Hepatocyte (in vitro differentiated cells): Measurements from ENCODE around the gene TASP1. TPM values are rescaled to one million over a fixed set of nuclear protein-coding genes. Genes with fewer than 3 reads are reported as not detected.
"Not testable (repeated sequence)": the region's sequence is repeated elsewhere in the genome, so short reads cannot be mapped to it uniquely, and the experiment has no call there.

ENCODE experiments used
- DNase-seq: peaks from one replicate; pipeline ENCODE4 v3.0.0-alpha.2; 2016; ENCODE audit warnings: low spot score
- H2AFZ ChIP-seq: fragments of 200-600 bp; sonication (generic); 2 replicates; pipeline ENCODE4 v1.6.0; 2016; ENCODE audit warnings: antibody characterized with exemption, mild to moderate bottlenecking
- H3K27ac ChIP-seq: fragments of 200-600 bp; sonication (generic); 2 replicates; pipeline ENCODE4 v1.5.1; 2016; ENCODE audit warnings: mild to moderate bottlenecking
- H3K27me3 ChIP-seq: fragments of 200-600 bp; sonication (generic); 2 replicates; pipeline ENCODE4 v1.6.1; 2016
- H3K36me3 ChIP-seq: fragments of 200-600 bp; sonication (generic); replicated peaks from 2 replicates; pipeline ENCODE4 v1.5.1; 2016; ENCODE audit warnings: low read depth; ENCODE audit not compliant: insufficient read depth
- H3K4me1 ChIP-seq: fragments of 200-600 bp; sonication (generic); 2 replicates; pipeline ENCODE4 v1.5.1; 2016; ENCODE audit warnings: mild to moderate bottlenecking, moderate library complexity; ENCODE audit not compliant: insufficient read depth
- H3K4me2 ChIP-seq: fragments of 200-600 bp; sonication (generic); 2 replicates; pipeline ENCODE4 v1.6.0; 2016
- H3K4me3 ChIP-seq: fragments of 200-600 bp; sonication (generic); 2 replicates; pipeline ENCODE4 v1.5.1; 2016; ENCODE audit warnings: mild to moderate bottlenecking
- H3K79me2 ChIP-seq: fragments of 200-600 bp; sonication (generic); 2 replicates; pipeline ENCODE4 v1.6.0; 2017; ENCODE audit warnings: mild to moderate bottlenecking
- H3K9me2 ChIP-seq: fragments of 200-600 bp; sonication (generic); replicated peaks from 2 replicates; pipeline ENCODE4 v1.6.0; 2017; ENCODE audit warnings: mild to moderate bottlenecking; ENCODE audit not compliant: insufficient read depth
- H3K9me3 ChIP-seq: fragments of 200-600 bp; sonication (generic); 2 replicates; pipeline ENCODE4 v1.5.1; 2016; ENCODE audit warnings: low read depth, mild to moderate bottlenecking
- H4K20me1 ChIP-seq: fragments of 200-600 bp; sonication (generic); 2 replicates; pipeline ENCODE4 v1.6.0; 2016; ENCODE audit warnings: mild to moderate bottlenecking; ENCODE audit not compliant: insufficient read depth, poor library complexity, severe bottlenecking
- CTCF ChIP-seq: fragments of 200-600 bp; sonication (generic); IDR thresholded peaks from 2 replicates; pipeline ENCODE4 v1.5.1; 2016; ENCODE audit warnings: antibody characterized with exemption, mild to moderate bottlenecking; ENCODE audit not compliant: poor library complexity
- EZH2 ChIP-seq: fragments of 200-600 bp; sonication (generic); IDR thresholded peaks from 2 replicates; pipeline ENCODE4 v1.6.1; 2016; ENCODE audit warnings: antibody characterized with exemption, mild to moderate bottlenecking, borderline replicate concordance
- EZH2phosphoT487 ChIP-seq: fragments of 200-600 bp; sonication (generic); IDR thresholded peaks from one replicate; pipeline ENCODE4 v1.6.1; 2018; ENCODE audit warnings: antibody characterized with exemption, mild to moderate bottlenecking, low read depth, moderate library complexity; ENCODE audit not compliant: unreplicated experiment, severe bottlenecking
- WGBS: methylation state at CpG from one replicate; pipeline ENCODE4 v1.1.6; 2016; ENCODE audit warnings: low lambda C conversion rate; ENCODE audit errors: missing lambda C conversion rate; 5-methylcytosine and 5-hydroxymethylcytosine counted together
- polyA plus RNA-seq: library from polyadenylated mRNA; unstranded; fragments of >200 nt; fragmentation: Nextera tagmentation; extraction: Ambion mirVana; gene quantifications from 2 replicates; pipeline ENCODE4 v1.2.1, GENCODE V29; 2016
- total RNA-seq: library from RNA; depleted of rRNA; stranded (reverse); fragments of >200 nt; gene quantifications from 2 replicates; pipeline ENCODE4 v1.2.3, GENCODE V29; 2014

TASP1 gene
- total and polyA plus RNA-seq, 2 experiments from 2014 or later = 11.1 to 12.9 TPM

- no peaks in the 10 kb centered on the region for H4K20me1 ChIP-seq
- H3K27ac ChIP-seq = peak overlapping the region; percentile 77
- 2% methylated on average over 6 of the region's 7 CpGs for WGBS
- no peaks in the 10 kb centered on the region for H3K27me3 ChIP-seq
- H3K9me2 ChIP-seq = no peaks in the 10 kb centered on the region
- H3K4me1 ChIP-seq = no peaks in the 10 kb centered on the region
- H2AFZ ChIP-seq = peak overlapping the region; percentile 49
- H3K79me2 ChIP-seq = peaks cover 46% of the 10 kb centered on the region
- DNase-seq = no peak
- H3K9me3 ChIP-seq = no peaks in the 10 kb centered on the region
- H3K4me3 ChIP-seq = peak overlapping the region; percentile 68
- H3K36me3 ChIP-seq = no peaks in the 10 kb centered on the region
- H3K4me2 ChIP-seq = peak overlapping the region; percentile 74
- no peak for TF ChIP-seq EZH2phosphoT487
- TF ChIP-seq CTCF = no peak
- no peak for TF ChIP-seq EZH2
These were observed 603 bp downstream of the TASP1 start for GRCh38 chr20:13638162-13638495.

GRCh38 chr20:13632431-13632830, 6.3 kb downstream of the TASP1 start:
- TF ChIP-seq EZH2 (no peak), EZH2phosphoT487 (no peak), CTCF (no peak)
- Histone ChIP-seq H2AFZ (no peak overlapping the region), H3K4me3 (no peak overlapping the region), H3K79me2 (peaks cover 73% of the 10 kb centered on the region), H3K4me2 (no peak overlapping the region), H4K20me1 (no peaks in the 10 kb centered on the region), H3K9me3 (no peaks in the 10 kb centered on the region), H3K27me3 (no peaks in the 10 kb centered on the region), H3K4me1 (no peaks in the 10 kb centered on the region), H3K36me3 (no peaks in the 10 kb centered on the region), H3K27ac (no peak overlapping the region), H3K9me2 (no peaks in the 10 kb centered on the region)
- 97% methylated on average over 1 of the region's 1 CpG for WGBS
- DNase-seq = no peak

GRCh38 chr20:13627525-13627924, 11.2 kb downstream of the TASP1 start:
- peak overlapping the region; percentile 68 for H3K27ac ChIP-seq
- not testable (repeated sequence) for H3K9me3 ChIP-seq
- DNase-seq = peak; percentile 28

GRCh38 chr20:13626724-13627123, 12.0 kb downstream of the TASP1 start:
- Histone ChIP-seq H3K36me3 (no peaks in the 10 kb centered on the region), H2AFZ (no peak overlapping the region), H3K79me2 (peaks cover 23% of the 10 kb centered on the region), H3K27ac (no peak overlapping the region), H3K4me3 (no peak overlapping the region), H3K9me3 (no peaks in the 10 kb centered on the region), H3K9me2 (no peaks in the 10 kb centered on the region), H3K27me3 (no peaks in the 10 kb centered on the region), H3K4me2 (no peak overlapping the region), H4K20me1 (no peaks in the 10 kb centered on the region), H3K4me1 (no peaks in the 10 kb centered on the region)
- no peak for TF ChIP-seq EZH2
- WGBS = 53% methylated on average over 1 of the region's 1 CpG
- no peak for DNase-seq

More at GRCh38 chr20:13627525-13627924, 11.2 kb downstream of the TASP1 start:
- not testable (repeated sequence) for H2AFZ ChIP-seq, H3K4me3 ChIP-seq, H4K20me1 ChIP-seq, H3K9me2 ChIP-seq, H3K4me1 ChIP-seq, H3K36me3 ChIP-seq, H3K27me3 ChIP-seq, H3K4me2 ChIP-seq
- H3K79me2 ChIP-seq = peaks cover 31% of the 10 kb centered on the region
- 56% methylated on average over 3 of the region's 3 CpGs for WGBS
